ENCODE data around the gene ACSBG1.

The ACSBG1 gene

DNA sequence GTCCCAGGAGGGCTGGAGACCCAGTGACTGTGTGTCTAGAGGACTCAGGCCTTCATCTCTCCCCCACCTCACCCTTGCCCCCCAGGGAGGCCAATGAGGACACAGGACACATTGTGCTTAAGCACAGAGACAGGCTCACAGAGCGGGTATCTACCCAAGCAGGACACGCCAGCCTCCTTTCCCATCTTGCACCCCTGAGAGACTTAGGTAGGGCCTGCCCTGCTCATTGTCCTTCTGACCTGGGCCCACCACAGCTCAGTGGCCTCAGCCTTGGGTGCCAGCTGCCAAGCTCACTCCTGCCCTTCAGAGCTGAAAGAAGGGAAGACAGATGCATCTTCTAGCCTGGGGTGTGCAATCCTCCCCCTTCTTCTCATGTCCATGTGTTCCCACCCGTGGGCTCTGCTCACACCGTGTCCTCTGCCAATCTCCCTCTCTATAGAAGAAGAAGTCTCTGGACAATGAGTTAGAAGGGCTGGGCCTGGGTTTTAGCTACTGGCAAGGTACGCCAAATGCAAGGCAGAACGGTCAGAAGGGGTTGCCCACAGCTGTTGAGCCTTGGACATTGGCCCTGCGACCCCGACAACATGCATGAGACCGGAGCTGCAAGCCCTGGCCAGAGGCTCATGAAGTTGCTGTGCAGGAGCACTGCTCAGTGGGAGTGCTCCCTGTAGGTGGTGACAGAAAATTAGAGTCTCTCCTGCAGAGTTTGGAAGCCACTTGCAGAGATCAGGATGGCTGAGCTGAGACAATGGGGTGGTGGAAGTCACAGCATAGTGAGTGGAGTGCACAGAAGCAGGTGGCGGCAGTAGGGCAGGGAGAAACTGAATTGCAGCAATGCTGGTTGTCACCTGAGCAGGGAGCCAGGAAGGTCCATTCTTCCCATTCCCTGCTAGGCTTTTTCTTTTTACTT, 32.8 kb downstream of the ACSBG1 start:
- DNase-seq, result peak; percentile 3 to 6

GRCh38 chr15:78200276-78200930, 34.0 kb downstream of the ACSBG1 start:
- DNase-seq, result peak in 1 of 2 experiments; percentile 7

- DNase-seq, result peak in 1 of 2 experiments; percentile 8
Measured at GRCh38 chr15:78197632-78198031, 36.7 kb downstream of the ACSBG1 start.

DNA sequence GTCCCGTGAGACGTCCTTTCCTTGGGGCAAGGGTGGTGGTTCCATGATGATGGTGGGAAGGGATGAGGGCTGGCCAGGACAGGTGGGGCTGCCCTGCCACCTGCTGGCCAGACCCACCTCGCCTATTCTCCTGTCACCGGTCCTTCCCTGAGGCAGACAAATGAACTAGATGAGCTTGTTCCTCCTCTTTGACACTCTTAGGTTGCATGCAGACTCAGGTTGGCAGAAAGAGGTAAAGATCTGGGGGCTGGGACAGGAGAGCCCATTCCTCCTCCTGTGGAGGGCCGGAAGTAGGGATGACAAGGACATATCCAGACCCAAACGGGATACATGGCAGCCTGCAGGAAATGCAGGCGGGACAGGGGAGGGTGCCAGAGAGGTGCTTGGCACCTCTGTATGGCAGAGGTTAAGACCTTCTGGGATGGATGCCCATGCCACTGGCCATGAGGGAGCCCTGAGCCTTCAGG, 38.6 kb downstream of the ACSBG1 start:
- DNase-seq, result peak; percentile 58 to 69

GRCh38 chr15:78194568-78194925, 39.8 kb downstream of the ACSBG1 start:
- no peak for DNase-seq

GRCh38 chr15:78193731-78194567, 40.4 kb downstream of the ACSBG1 start:
- DNase-seq, result no peak

GRCh38 chr15:78192826-78193594, 41.4 kb downstream of the ACSBG1 start:
- DNase-seq, result no peak

GRCh38 chr15:78182821-78183220, 51.5 kb downstream of the ACSBG1 start:
- DNase-seq, result no peak

DNA sequence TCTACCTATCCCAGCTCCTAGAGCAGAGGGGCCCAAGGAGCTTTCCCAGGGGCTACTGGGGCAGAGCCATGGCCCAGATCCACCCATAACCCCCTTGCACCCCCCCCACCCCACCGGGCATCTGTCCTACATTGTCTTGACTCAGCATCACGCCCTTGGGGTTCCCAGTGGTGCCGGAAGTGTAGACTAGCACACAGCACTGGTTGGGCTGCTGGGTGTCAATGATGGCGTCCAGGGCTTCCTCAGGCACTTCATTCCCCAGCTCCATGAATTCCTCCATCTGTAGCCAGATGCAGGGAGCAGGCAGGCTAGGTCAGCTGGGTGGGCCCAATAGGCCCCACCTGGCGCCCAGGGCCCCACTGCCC, 52.0 kb downstream of the ACSBG1 start:
- no peak for DNase-seq

- no peak for DNase-seq
Measured at GRCh38 chr15:78179906-78180305, 54.5 kb downstream of the ACSBG1 start.

DNA sequence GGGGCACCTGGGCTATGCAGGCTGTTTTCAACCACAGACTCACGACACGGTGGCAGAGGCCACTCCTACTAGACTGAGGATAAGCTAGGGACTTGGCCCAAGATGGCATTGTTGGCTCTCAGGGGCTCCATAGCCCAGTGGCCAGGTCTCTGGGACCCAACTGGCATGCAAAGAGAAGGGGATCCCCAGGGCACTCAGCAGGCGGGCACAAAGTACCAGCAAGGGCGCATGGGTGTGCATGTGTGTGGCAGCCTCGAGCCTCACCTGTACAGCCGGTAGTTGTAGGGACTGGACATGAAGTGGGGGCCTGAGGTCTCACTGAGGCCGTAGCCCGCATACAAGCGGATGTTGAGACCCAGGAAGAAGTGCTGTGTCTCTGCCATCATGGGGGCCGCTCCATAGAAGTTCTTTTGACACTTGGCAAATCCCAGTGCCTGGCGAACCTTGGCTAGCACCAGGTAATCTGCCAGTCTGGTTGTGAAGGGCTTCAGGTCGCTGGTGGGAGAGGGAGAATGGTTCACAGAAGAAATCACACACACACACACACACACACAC, 55.0 kb downstream of the ACSBG1 start:
- DNase-seq, result no peak

DNA sequence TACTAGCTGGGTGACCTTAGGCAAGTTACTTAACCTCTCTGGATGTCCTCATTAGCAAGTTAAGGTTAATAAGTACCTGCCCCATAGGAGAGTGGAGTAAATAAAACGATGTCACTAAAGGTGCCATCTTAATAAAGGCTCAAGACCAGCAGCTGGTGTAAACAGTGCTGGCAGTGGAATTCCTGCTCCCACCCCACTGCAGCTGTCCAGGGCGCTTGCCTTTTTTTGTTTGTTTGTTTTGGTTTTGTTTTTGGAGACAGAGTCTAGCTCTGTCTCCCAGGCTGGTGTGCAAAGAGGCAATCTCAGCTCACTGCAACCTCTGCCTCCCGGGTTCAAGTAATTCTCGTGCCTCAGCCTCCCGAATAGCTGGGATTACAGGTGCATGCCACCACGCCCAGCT, 56.3 kb downstream of the ACSBG1 start:
- DNase-seq, result no peak

DNA sequence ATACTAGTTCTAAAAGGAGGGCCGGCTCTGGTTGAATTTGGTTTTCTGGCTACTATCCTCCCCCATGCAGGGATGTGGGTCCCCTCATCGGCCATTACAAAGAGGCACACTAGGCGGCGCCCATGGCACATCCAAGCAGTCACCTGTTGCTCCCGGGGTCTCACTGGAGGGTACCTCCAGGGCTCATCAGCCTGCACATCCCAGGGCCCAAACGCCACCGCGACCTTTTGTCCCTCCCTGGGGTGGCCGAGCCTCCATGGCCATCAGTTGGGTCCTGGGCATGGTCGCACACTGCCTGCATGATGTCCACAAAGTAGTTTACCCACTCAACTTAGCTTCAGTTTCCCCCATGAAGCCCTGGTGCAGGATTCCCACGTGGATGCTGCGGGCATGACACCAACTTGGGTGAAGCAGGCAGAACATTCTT, 56.9 kb downstream of the ACSBG1 start:
- DNase-seq, result peak; percentile 58 to 65

GRCh38 chr15:78175330-78175729, 59.0 kb downstream of the ACSBG1 start:
- no peak for DNase-seq

GRCh38 chr15:78174401-78174800, 60.0 kb downstream of the ACSBG1 start:
- DNase-seq, result no peak

DNA sequence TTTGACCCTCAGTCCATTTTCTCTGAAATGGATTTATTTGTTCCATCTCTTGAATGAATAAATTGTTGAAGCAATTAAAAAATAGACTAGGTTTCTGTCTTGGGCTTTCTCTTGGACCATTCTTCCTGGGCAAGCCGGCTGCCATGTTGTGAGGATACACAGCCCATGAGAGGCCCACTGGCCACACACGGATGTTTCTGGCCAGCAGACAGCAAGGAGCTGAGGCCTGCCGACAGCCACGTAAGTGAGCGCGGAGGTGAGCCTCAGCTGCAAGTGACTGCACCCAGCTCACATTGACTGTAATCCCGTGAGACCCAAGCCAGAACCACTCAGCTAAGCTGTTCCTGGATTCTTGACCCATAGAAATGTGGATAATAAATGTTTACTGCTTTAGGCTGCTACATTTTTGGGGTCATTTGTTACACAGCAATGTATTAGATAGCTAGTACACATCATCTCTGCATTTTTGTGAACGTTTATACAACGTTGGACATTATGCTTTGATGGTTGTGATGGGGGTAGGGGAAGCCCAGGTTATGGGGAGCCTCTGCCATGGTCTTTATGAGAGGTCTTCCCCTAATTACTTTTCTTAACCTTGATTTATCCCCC, 62.4 kb downstream of the ACSBG1 start:
- DNase-seq, result no peak

DNA sequence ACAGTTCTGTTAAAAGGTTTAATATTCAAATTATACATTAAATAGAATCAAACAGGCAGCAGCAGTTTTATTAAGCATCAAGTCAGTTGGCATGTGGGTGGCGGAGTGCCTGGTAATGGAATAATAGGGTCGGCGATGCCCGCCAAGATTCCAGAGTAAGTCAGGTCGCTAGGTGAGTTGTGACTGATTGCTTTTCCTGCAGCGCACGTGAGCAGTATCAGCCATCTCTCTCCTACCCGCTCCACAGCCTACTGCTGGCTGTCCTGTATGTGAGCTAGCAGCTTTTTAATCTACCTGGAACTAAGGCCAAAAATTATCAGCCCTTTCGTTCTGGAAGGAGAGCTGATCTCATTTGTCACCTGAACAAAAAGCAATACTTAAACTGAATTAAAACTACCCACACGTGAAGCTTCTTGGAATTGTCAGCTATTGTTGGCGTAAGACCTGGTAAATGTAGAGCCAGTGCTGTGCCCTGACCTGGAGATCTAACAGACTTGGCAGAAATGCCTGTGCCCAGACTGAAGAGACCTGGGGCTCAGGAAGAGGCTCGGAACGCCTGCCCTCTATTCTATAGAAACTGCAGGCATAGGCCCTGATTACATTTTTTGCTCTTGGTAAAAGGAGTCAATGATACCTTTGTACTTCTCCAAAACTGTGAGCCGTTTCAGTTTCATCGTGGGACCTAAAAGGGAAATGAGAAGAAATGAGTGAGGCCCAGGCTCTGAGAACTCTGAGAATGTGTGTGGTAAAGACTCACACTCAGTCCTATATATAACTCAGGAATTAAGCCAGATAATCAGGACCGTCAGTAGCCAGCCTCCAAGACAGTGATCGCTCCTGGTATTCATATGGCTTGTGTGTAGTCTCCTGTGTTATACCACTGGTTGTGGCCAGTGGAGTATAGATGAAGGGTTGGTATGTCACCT, 63.3 kb downstream of the ACSBG1 start:
- no peak for DNase-seq

DNA sequence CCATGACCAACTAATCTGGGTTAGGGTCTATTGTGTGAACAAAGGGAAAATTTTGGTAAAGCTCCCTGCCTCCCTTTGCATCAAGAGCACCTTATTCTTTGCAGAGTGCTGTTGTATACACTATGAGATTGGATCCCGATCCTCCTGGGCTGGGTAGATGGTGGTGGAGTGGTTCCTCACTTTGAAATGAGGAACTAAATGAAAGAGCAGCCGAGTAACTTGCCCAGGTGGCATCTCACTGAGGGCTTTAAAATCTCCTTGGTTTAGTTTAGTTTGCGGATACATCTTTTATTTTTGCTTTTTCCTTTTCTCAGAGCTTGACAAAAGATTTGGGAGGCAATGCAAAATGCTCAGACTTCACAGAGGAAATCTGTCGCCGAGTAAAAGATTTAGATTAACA, 65.8 kb downstream of the ACSBG1 start:
- DNase-seq, result no peak

DNA sequence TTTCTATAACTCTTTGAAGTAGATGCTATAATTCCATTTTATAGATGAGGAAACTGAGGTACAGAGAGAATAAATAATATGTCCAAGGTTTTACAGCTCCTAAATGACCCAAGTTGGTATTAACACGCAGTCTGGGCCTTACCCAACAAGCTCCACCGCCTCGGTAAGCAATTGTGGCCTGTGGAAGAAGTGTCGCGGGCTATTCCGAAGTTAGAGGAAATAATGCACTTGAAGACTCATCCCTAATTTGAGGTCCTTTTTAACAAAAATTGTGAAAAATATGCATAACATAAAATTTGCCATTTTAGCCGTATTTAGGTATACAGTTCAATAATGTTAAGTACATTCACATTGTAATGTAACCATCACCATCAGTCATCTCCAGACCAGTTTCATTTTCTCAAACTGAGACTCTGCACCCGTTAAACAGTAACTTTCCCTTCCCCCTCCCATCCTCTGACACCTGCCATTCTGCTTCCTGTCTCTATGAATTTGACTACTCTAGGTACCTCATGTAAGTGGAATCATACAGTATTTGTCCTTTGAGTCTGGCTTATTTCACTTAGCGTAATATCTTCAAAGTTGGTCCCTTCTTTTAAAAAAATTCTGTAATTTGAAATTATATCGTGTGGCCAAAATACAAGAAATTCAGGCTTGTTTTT, 67.0 kb downstream of the ACSBG1 start:
- no peak for DNase-seq

GRCh38 chr15:78164010-78164409, 70.4 kb downstream of the ACSBG1 start:
- no peak for DNase-seq

Data from activated T-cell treated with anti-CD3 and anti-CD28 coated beads, Interleukin-2, amount 50 U/mL, for 48 hours (primary cell).